Keratinocyte (primary cell): ENCODE measurements around the gene HBG2. TPM values are rescaled to one million over a fixed set of nuclear protein-coding genes. Genes with fewer than 3 reads are reported as not detected.

Experiments used
- DNase-seq: peaks from one replicate; pipeline ENCODE4 v3.0.0-alpha.2; 2011; ENCODE audit warnings: low read depth, missing footprints, low spot score
- FAIRE-seq: peaks from 2 replicates; lab custom pipeline; 2011; peaks lifted over from hg19 to GRCh38; lab: Jason Lieb, UNC
- H2AFZ ChIP-seq: 2 replicates; pipeline ENCODE4 v1.6.0; 2012; ENCODE audit warnings: low read length, control low read depth, inconsistent platforms; ENCODE audit not compliant: control insufficient read depth
- H3K27ac ChIP-seq: 2 replicates; pipeline ENCODE4 v1.5.1; 2011; ENCODE audit warnings: low read length; ENCODE audit not compliant: control insufficient read depth, insufficient read depth
- H3K27me3 ChIP-seq: 3 replicates; pipeline ENCODE4 v1.6.0; 2011; ENCODE audit warnings: low read length; ENCODE audit not compliant: control insufficient read depth, insufficient read depth; ENCODE audit errors: extremely low read depth
- H3K36me3 ChIP-seq, 2 experiments: 2 replicates in 1 of 2; 3 replicates in 1 of 2; pipeline ENCODE4 v1.5.1; 2011; ENCODE audit warnings: low read length in 2 of 2, mild to moderate bottlenecking in 1 of 2; ENCODE audit not compliant: control insufficient read depth in 2 of 2, insufficient read depth in 2 of 2; ENCODE audit errors: extremely low read depth in 1 of 2
- H3K4me1 ChIP-seq: 3 replicates; pipeline ENCODE4 v1.5.1; 2011; ENCODE audit warnings: low read length; ENCODE audit not compliant: control insufficient read depth, insufficient read depth; ENCODE audit errors: extremely low read depth
- H3K4me2 ChIP-seq: 3 replicates; pipeline ENCODE4 v1.6.0; 2011; ENCODE audit warnings: low read depth, low read length; ENCODE audit not compliant: control insufficient read depth, insufficient read depth; ENCODE audit errors: extremely low read depth
- H3K4me3 ChIP-seq, 3 experiments: fragments of 200-600 bp in 1 of 3; sonication (generic) in 1 of 3; 2 replicates in 2 of 3; 3 replicates in 1 of 3; pipeline ENCODE4 v1.5.1; 2011 to 2016; ENCODE audit warnings: low read length in 3 of 3, mild to moderate bottlenecking in 3 of 3, control low read depth in 2 of 3, inconsistent platforms in 1 of 3, low read depth in 1 of 3, mixed read lengths in 1 of 3, mixed run types in 1 of 3, moderate library complexity in 1 of 3; ENCODE audit not compliant: control insufficient read depth in 2 of 3, insufficient read depth in 2 of 3; ENCODE audit errors: extremely low read depth in 1 of 3
- H3K79me2 ChIP-seq: 2 replicates; pipeline ENCODE4 v1.6.0; 2012; ENCODE audit warnings: low read length; ENCODE audit not compliant: control insufficient read depth, insufficient read depth
- H3K9ac ChIP-seq: 3 replicates; pipeline ENCODE4 v1.6.0; 2011; ENCODE audit warnings: low read length; ENCODE audit not compliant: control insufficient read depth, insufficient read depth; ENCODE audit errors: extremely low read depth
- H3K9me1 ChIP-seq: 3 replicates; pipeline ENCODE4 v1.6.0; 2011; ENCODE audit warnings: low read length; ENCODE audit not compliant: control insufficient read depth, insufficient read depth; ENCODE audit errors: extremely low read depth
- H3K9me3 ChIP-seq: 2 replicates; pipeline ENCODE4 v1.5.1; 2012; ENCODE audit warnings: low read depth, low read length; ENCODE audit not compliant: control insufficient read depth
- H4K20me1 ChIP-seq: 3 replicates; pipeline ENCODE4 v1.6.0; 2011; ENCODE audit warnings: low read length; ENCODE audit not compliant: control insufficient read depth, insufficient read depth; ENCODE audit errors: extremely low read depth
- EZH2 ChIP-seq: IDR thresholded peaks from one replicate; pipeline ENCODE4 v1.6.1; 2012; ENCODE audit warnings: inconsistent platforms, mild to moderate bottlenecking, low read length, moderate library complexity
- dilution Hi-C: fragments of 300-500 bp; cut with MboI; formaldehyde crosslinking; loops from one replicate; pipeline ENCODE4 v1.7.0; 2020; ENCODE audit warnings: low sequenced_read_pairs; ENCODE audit not compliant: extremely low pct_ligation_motif_present
- polyA plus RNA-seq, 5 experiments: library from polyadenylated mRNA; depleted of rRNA in 3 of 5; stranded (reverse) in 3 of 5; stranded (forward) in 1 of 5; unstranded in 1 of 5; fragments of >200 nt; gene quantifications; 1 replicate in 1 of 5; 2 replicates in 3 of 5; 3 replicates in 1 of 5; pipeline versions ENCODE4 v1.2.1 to v1.2.3, GENCODE V29; 2011 to 2012; ENCODE audit warnings: missing spikeins in 2 of 5, low read depth in 1 of 5, low replicate concordance in 1 of 5
- TF ChIP-seq, protein P1 (sequence below), 3 experiments: IDR thresholded peaks in 1 of 3; conservative IDR thresholded peaks in 1 of 3; optimal IDR thresholded peaks in 1 of 3; 2 replicates in 2 of 3; 3 replicates in 1 of 3; pipeline versions ENCODE3 to v1.5.1; 2011; ENCODE audit warnings: low read length in 3 of 3, mild to moderate bottlenecking in 3 of 3, moderate library complexity in 2 of 3, control low read depth in 1 of 3, inconsistent platforms in 1 of 3; ENCODE audit not compliant: insufficient read depth in 2 of 3; ENCODE audit errors: extremely low read depth in 1 of 3

HBG2 gene
- polyA plus RNA-seq, 1 donor (not counting 4 experiments of a cell fraction or from before 2014, with no cell fraction given) = 0.73 TPM

DNA sequence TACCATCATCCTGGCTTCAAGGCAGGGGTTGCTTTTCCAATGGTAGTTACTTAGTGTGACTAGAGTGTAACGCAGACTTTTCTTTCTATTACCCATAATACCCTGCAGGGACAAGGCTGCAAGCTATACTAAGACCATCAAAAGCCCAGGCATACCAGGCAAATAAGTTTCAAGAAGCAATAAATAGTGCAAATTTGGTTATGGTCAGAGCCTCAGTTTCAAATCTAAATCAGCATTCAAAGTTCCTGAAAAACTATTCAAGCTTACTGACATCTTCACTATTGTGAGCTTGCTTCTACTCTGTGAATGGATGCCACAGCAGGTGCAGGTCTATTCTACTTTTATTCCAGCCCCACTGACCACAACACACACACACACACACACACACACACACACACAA is 25.2 kb downstream of the HBG2 start:
- Histone ChIP-seq H3K4me2 (no peak overlapping the region), H3K27me3 (no peaks in the 10 kb centered on the region), H3K9me1 (no peaks in the 10 kb centered on the region), H3K79me2 (no peaks in the 10 kb centered on the region), H3K9ac (no peak overlapping the region), H4K20me1 (no peaks in the 10 kb centered on the region), H2AFZ (no peak overlapping the region), H3K27ac (no peak overlapping the region), H3K9me3 (no peaks in the 10 kb centered on the region), H3K4me1 (no peaks in the 10 kb centered on the region), H3K4me3 (no peak overlapping the region), H3K36me3 (no peaks in the 10 kb centered on the region)
- TF ChIP-seq, protein P1, sequence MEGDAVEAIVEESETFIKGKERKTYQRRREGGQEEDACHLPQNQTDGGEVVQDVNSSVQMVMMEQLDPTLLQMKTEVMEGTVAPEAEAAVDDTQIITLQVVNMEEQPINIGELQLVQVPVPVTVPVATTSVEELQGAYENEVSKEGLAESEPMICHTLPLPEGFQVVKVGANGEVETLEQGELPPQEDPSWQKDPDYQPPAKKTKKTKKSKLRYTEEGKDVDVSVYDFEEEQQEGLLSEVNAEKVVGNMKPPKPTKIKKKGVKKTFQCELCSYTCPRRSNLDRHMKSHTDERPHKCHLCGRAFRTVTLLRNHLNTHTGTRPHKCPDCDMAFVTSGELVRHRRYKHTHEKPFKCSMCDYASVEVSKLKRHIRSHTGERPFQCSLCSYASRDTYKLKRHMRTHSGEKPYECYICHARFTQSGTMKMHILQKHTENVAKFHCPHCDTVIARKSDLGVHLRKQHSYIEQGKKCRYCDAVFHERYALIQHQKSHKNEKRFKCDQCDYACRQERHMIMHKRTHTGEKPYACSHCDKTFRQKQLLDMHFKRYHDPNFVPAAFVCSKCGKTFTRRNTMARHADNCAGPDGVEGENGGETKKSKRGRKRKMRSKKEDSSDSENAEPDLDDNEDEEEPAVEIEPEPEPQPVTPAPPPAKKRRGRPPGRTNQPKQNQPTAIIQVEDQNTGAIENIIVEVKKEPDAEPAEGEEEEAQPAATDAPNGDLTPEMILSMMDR (optimal IDR thresholded peaks at IDR 0.05 in 1 of 3, IDR thresholded peaks at IDR 0.05 in 1 of 3, conservative IDR thresholded peaks at IDR 0.05 in 1 of 3; ENCODE audit: extremely low read depth in 1 of 3, insufficient read depth in 2 of 3, low read length in 3 of 3) = no peak
- no peak for TF ChIP-seq EZH2
- FAIRE-seq (no peak), DNase-seq (no peak)
- dilution Hi-C loops = no loop called here

DNA sequence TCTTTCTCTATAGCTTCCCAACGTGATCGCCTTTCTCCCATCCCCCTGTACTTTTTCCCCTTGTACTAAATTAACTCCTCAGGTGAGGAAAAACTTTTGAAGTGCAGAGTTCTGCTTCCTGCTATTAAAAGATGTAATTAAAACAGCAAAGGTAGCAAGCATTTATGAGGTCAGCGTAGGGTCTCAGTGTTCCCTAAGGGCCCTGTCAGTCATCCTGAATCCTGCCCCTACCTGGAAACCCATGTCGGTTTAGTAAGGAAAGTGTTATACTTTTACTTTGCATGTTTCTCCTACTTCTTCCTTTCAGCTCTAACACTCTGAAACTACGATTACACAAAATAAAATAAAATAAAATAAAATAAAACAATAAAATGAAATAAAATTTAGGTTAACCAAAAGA is 26.5 kb downstream of the HBG2 start:
- FAIRE-seq = no peak
- Histone ChIP-seq H3K9ac (no peak overlapping the region), H3K9me1 (no peaks in the 10 kb centered on the region), H3K4me3 (no peak overlapping the region), H3K4me1 (no peaks in the 10 kb centered on the region), H3K36me3 (no peaks in the 10 kb centered on the region), H3K27me3 (no peaks in the 10 kb centered on the region), H3K4me2 (no peak overlapping the region), H2AFZ (no peak overlapping the region), H3K79me2 (no peaks in the 10 kb centered on the region), H3K27ac (no peak overlapping the region), H3K9me3 (no peaks in the 10 kb centered on the region), H4K20me1 (no peaks in the 10 kb centered on the region)
- dilution Hi-C loops = no loop called here
- DNase-seq = no peak
- no peak for TF ChIP-seq EZH2
- TF ChIP-seq, protein P1 (optimal IDR thresholded peaks at IDR 0.05 in 1 of 3, IDR thresholded peaks at IDR 0.05 in 1 of 3, conservative IDR thresholded peaks at IDR 0.05 in 1 of 3; ENCODE audit: extremely low read depth in 1 of 3, insufficient read depth in 2 of 3, low read length in 3 of 3) = no peak
